Sigmoid colon (tissue), 4 donors: ENCODE measurements around the gene HSPA1A.

Experiments
- CTCF ChIP-seq, 4 experiments: fragments of 450-650 bp in 3 of 4; fragments of 200-600 bp in 1 of 4; IDR thresholded peaks; one replicate each; pipeline ENCODE4 v1.5.1; 2016 to 2019; ENCODE audit warnings: antibody characterized with exemption in 4 of 4, mild to moderate bottlenecking in 3 of 4, moderate library complexity in 2 of 4
- EP300 ChIP-seq, 4 donors: sonication (generic); formaldehyde crosslinking; IDR thresholded peaks; one replicate each; pipeline ENCODE4 v1.6.1; 2017; ENCODE audit warnings: antibody characterized with exemption in 4 of 4
- POLR2A ChIP-seq, 2 donors: fragments of 450-650 bp; IDR thresholded peaks; one replicate each; pipeline ENCODE4 v1.6.1; 2016; ENCODE audit warnings: antibody characterized with exemption in 2 of 2, mild to moderate bottlenecking in 2 of 2, moderate library complexity in 2 of 2
- POLR2AphosphoS5 ChIP-seq, 4 donors: sonication (generic); formaldehyde crosslinking; IDR thresholded peaks; one replicate each; pipeline ENCODE4 v1.6.1; 2017; ENCODE audit warnings: antibody characterized with exemption in 4 of 4

- no peak for TF ChIP-seq CTCF (IDR thresholded peaks at IDR 0.05)
- TF ChIP-seq POLR2A (IDR thresholded peaks at IDR 0.05) = no peak
- TF ChIP-seq EP300 (IDR thresholded peaks at IDR 0.05) = no peak
- no peak for TF ChIP-seq POLR2AphosphoS5 (IDR thresholded peaks at IDR 0.05)
Measured at GRCh38 chr6:31865205-31866118, 50.1 kb downstream of the HSPA1A start.
